ENCODE data around the gene ROR2.

The ROR2 gene

GRCh38 chr9:91899219-91899563, 50.8 kb downstream of the ROR2 start:
- DNase-seq: no peak

- no peak for DNase-seq
These were observed 51.4 kb downstream of the ROR2 start for GRCh38 chr9:91898451-91899218.

GRCh38 chr9:91897201-91897600, 52.8 kb downstream of the ROR2 start:
- DNase-seq: no peak

- DNase-seq: no peak
These were observed 53.4 kb downstream of the ROR2 start for GRCh38 chr9:91896513-91897121.

GRCh38 chr9:91896097-91896496, 53.9 kb downstream of the ROR2 start:
- DNase-seq: no peak

GRCh38 chr9:91894536-91894935, 55.5 kb downstream of the ROR2 start:
- DNase-seq: no peak

- DNase-seq: no peak
These were observed 56.0 kb downstream of the ROR2 start for GRCh38 chr9:91894023-91894422.

GRCh38 chr9:91891915-91892314, 58.1 kb downstream of the ROR2 start:
- no peak for DNase-seq

GRCh38 chr9:91890662-91891061, 59.4 kb downstream of the ROR2 start:
- no peak for DNase-seq

- DNase-seq: no peak
These were observed 60.7 kb downstream of the ROR2 start for GRCh38 chr9:91889161-91889911.

GRCh38 chr9:91886414-91887076, 63.5 kb downstream of the ROR2 start:
- DNase-seq: no peak

GRCh38 chr9:91885746-91886413, 64.1 kb downstream of the ROR2 start:
- DNase-seq: no peak

GRCh38 chr9:91884696-91885687, 65.0 kb downstream of the ROR2 start:
- no peak for DNase-seq

- DNase-seq: no peak
These were observed 65.9 kb downstream of the ROR2 start for GRCh38 chr9:91884153-91884552.

GRCh38 chr9:91883503-91883902, 66.5 kb downstream of the ROR2 start:
- DNase-seq: no peak

GRCh38 chr9:91882627-91883026, 67.4 kb downstream of the ROR2 start:
- no peak for DNase-seq

- no peak for DNase-seq
These were observed 69.6 kb downstream of the ROR2 start for GRCh38 chr9:91880378-91880972.

- DNase-seq: no peak
These were observed 70.8 kb downstream of the ROR2 start for GRCh38 chr9:91879231-91879630.

- no peak for DNase-seq
These were observed 76.4 kb downstream of the ROR2 start for GRCh38 chr9:91873637-91874051.

- DNase-seq: no peak
These were observed 81.2 kb downstream of the ROR2 start for GRCh38 chr9:91868732-91869391.

- no peak for DNase-seq
These were observed 82.3 kb downstream of the ROR2 start for GRCh38 chr9:91867740-91868139.

All from activated CD4-positive, alpha-beta T cell treated with anti-CD3 and anti-CD28 coated beads for 4 hours (primary cell).